ENCODE results near the gene NNT.

The NNT gene

GRCh38 chr5:43639566-43639965 is 36.6 kb downstream of the NNT start:
- H3K27ac ChIP-seq: no peak overlapping the region
- TF ChIP-seq, protein P1, sequence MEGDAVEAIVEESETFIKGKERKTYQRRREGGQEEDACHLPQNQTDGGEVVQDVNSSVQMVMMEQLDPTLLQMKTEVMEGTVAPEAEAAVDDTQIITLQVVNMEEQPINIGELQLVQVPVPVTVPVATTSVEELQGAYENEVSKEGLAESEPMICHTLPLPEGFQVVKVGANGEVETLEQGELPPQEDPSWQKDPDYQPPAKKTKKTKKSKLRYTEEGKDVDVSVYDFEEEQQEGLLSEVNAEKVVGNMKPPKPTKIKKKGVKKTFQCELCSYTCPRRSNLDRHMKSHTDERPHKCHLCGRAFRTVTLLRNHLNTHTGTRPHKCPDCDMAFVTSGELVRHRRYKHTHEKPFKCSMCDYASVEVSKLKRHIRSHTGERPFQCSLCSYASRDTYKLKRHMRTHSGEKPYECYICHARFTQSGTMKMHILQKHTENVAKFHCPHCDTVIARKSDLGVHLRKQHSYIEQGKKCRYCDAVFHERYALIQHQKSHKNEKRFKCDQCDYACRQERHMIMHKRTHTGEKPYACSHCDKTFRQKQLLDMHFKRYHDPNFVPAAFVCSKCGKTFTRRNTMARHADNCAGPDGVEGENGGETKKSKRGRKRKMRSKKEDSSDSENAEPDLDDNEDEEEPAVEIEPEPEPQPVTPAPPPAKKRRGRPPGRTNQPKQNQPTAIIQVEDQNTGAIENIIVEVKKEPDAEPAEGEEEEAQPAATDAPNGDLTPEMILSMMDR (conservative IDR thresholded peaks at IDR 0.05): no peak

GRCh38 chr5:43642428-43642827 is 39.4 kb downstream of the NNT start:
- no peak overlapping the region for H3K27ac ChIP-seq
- TF ChIP-seq, protein P1 (conservative IDR thresholded peaks at IDR 0.05): no peak

DNA sequence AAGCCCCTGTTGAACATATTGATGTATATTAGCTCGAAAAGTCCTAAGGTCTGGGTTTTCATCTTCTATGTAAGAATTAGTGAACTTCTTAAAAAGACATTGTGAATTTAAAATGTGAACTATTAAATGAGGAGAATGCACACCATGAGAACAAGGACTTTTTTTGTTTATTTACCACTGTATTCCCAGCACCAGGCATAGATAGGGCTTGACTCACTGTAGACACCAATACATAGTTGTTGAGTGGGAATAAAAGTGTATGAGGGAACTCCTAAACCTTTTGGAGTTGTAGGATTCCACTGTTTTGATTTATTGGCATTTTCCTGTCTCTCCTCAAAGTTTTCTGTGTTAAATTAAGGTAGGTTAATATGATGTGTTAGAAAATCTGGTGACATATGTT is 40.3 kb downstream of the NNT start:
- TF ChIP-seq, protein P1 (conservative IDR thresholded peaks at IDR 0.05): no peak
- H3K27ac ChIP-seq: no peak overlapping the region

GRCh38 chr5:43643750-43644149 is 40.8 kb downstream of the NNT start:
- no peak overlapping the region for H3K27ac ChIP-seq
- TF ChIP-seq, protein P1 (conservative IDR thresholded peaks at IDR 0.05): no peak

GRCh38 chr5:43646992-43647391 is 44.0 kb downstream of the NNT start:
- H3K27ac ChIP-seq: no peak overlapping the region
- TF ChIP-seq, protein P1 (conservative IDR thresholded peaks at IDR 0.05): peak; percentile 26; the same call in 1 of the 2 replicates

DNA sequence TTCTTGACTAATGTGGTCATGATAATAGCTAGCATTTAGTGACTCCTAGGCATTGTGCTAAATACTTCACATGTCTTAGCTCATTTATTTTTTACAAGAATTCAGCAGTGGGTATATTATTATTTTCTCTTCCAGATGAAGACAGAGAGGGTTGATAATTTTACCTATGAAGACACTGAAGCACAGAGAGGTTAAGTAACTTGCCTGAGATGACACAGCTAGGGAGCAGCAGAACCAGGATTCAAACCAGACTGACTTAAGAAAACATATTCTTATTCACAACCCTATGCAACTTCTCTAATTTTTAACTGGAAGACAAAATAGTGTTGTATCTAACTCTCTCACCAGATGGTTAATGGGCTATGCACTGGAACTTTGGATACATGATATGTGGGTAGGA is 44.8 kb downstream of the NNT start:
- TF ChIP-seq, protein P1 (conservative IDR thresholded peaks at IDR 0.05): no peak
- H3K27ac ChIP-seq: no peak overlapping the region

- no peak overlapping the region for H3K27ac ChIP-seq
- TF ChIP-seq, protein P1 (conservative IDR thresholded peaks at IDR 0.05): no peak
These were observed 45.6 kb downstream of the NNT start for GRCh38 chr5:43648499-43649124.
